ENCODE results near the gene BCAS3.

BCAS3 gene

DNA sequence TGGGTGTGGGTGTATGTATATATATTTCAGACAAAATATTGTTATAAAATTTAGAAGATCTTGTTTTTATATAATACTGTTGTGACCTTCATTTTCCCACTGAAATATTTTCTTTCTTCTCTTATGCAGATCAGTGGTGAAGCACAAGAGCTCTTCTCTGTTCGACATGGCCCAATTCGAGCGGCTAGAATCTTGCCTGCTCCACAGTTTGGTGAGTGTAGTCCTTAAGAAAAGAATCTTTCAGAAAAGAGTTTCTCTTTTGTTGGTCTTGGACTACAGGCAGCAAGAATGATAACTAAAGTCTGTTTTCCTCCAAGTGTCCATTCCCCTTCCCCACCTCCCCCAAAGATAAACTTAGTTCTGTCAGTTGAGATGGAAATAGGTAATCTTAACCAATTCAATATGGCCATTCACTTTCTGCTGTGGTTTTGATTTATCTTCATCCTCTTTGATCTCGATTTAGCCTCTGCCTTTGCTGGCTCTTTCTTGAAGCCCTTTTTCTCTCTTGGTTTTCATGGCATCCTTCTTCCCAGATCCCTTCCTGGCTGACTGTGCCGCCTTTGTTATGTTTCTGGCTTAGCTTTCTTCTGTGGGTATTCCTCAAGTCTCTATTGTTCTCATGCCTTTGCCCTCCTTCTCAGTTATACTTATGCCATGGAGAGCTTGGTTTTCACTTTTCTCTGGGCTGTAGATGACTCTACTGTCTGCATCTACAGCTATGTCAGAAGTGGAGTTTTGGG lies 69.6 kb downstream of the BCAS3 start:
- no peak for DNase-seq (ENCODE audit: low read depth in 2 of 2)
- TF ChIP-seq CTCF (IDR thresholded peaks at IDR 0.05; ENCODE audit: low read depth, low read length) = no peak
- H3K4me3 ChIP-seq (replicated peaks in 1 of 2; ENCODE audit: low read depth in 2 of 2, low read length in 2 of 2) = no peak overlapping the region

GRCh38 chr17:60748204-60748603 lies 70.6 kb downstream of the BCAS3 start:
- no peak overlapping the region for H3K4me3 ChIP-seq (replicated peaks in 1 of 2; ENCODE audit: low read depth in 2 of 2, low read length in 2 of 2)
- no peak for DNase-seq (ENCODE audit: low read depth in 2 of 2)
- no peak for TF ChIP-seq CTCF (IDR thresholded peaks at IDR 0.05; ENCODE audit: low read depth, low read length)

DNA sequence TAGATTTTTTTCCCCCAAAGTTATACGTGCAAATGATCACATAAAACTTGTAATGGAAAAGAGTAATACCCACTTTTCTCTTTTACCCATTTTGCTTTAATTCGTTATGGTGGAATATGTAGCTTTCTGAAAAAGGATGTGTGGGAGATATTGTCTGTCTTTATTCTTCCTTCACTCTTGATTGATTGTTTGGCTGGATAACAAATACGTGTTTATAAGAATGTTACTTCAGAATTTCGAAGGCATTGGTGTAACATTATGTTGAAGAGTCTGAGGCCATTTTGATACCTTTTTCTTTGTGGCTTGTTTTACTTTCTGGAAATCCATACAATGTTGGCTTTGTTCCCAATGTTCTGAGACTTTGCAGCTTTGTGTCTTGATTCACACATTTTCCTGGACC lies 71.4 kb downstream of the BCAS3 start:
- no peak for DNase-seq (ENCODE audit: low read depth in 2 of 2)
- no peak for TF ChIP-seq CTCF (IDR thresholded peaks at IDR 0.05; ENCODE audit: low read depth, low read length)
- no peak overlapping the region for H3K4me3 ChIP-seq (replicated peaks in 1 of 2; ENCODE audit: low read depth in 2 of 2, low read length in 2 of 2)

DNA sequence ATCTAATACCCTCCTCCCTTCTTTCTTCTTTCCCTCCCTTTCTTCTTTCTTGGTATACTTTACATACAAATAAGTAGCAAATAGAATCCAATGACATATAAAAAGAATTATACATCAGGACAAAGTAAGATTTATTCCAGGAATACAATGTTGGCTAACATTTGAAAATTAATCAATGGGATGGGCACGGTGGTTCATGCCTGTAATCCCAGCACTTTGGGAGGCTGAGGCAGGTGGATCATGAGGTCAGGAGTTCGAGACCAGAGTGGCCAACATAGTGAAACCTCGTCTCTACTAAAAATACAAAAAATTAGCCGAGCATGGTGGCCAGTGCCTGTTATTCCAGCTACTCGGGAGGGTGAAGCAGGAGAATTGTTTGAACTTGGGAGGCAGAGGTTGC lies 72.1 kb downstream of the BCAS3 start:
- no peak for DNase-seq (ENCODE audit: low read depth in 2 of 2)
- no peak overlapping the region for H3K4me3 ChIP-seq (replicated peaks in 1 of 2; ENCODE audit: low read depth in 2 of 2, low read length in 2 of 2)
- no peak for TF ChIP-seq CTCF (IDR thresholded peaks at IDR 0.05; ENCODE audit: low read depth, low read length)

- no peak overlapping the region for H3K4me3 ChIP-seq (replicated peaks in 1 of 2; ENCODE audit: low read depth in 2 of 2, low read length in 2 of 2)
- TF ChIP-seq CTCF (IDR thresholded peaks at IDR 0.05; ENCODE audit: low read depth, low read length) = no peak
- no peak for DNase-seq (ENCODE audit: low read depth in 2 of 2)
Measured at GRCh38 chr17:60750640-60751039, 73.0 kb downstream of the BCAS3 start.

DNA sequence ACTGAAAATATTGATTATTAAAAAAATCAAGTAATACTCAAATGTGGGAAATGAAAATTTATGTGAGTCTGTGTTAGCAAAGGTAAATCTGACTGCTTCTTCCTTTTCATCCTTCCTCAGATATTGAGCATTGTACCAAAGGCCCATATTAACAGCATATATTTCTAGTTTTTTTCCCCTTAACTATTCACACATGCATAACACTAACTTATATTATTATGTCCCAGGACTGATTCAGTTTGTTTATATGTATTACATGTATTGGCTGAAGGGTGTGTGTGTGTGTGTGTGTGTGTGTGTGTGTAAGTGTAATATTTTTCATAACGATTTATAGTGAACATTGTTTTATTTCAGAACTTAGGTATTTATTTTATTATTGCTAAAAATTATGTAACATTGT lies 74.2 kb downstream of the BCAS3 start:
- H3K4me3 ChIP-seq (replicated peaks in 1 of 2; ENCODE audit: low read depth in 2 of 2, low read length in 2 of 2) = no peak overlapping the region
- DNase-seq (ENCODE audit: low read depth in 2 of 2) = no peak
- TF ChIP-seq CTCF (IDR thresholded peaks at IDR 0.05; ENCODE audit: low read depth, low read length) = no peak
